GM12865 (cell line): Measurements from ENCODE around the gene RPAIN.

ENCODE experiments used
- DNase-seq: peaks from one replicate; pipeline ENCODE4 v3.0.0; 2010; ENCODE audit warnings: low read depth
- H3K4me3 ChIP-seq: 2 replicates; pipeline ENCODE4 v1.5.1; 2011; ENCODE audit warnings: mild to moderate bottlenecking, low read depth, low read length, control low read depth
- TF ChIP-seq, protein P1 (sequence below): IDR thresholded peaks from 2 replicates; pipeline ENCODE4 v1.5.1; 2011; ENCODE audit warnings: low read length, control low read depth, low read depth, inconsistent platforms; ENCODE audit not compliant: insufficient read depth; ENCODE audit errors: missing control alignments

RPAIN gene

DNA sequence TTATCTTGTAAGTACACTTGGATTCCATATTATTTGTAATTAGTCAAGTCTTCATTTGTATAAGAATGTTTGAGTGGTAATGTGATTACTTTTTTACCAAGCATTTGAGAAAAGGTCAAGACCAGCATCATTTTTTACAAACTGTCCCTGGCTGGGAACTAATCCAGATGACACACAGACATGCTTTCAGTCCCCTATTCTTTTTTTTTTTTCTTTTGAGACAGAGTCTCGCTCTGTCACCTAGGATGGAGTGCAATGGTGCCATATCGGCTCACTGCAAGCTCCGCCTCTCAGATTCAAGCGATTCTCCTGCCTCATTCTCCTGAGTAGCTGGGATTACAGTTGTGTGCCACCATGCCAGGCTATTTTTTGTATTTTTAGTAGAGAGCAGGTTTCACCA is 61.5 kb downstream of the RPAIN start:
- no peak for DNase-seq
- TF ChIP-seq, protein P1, sequence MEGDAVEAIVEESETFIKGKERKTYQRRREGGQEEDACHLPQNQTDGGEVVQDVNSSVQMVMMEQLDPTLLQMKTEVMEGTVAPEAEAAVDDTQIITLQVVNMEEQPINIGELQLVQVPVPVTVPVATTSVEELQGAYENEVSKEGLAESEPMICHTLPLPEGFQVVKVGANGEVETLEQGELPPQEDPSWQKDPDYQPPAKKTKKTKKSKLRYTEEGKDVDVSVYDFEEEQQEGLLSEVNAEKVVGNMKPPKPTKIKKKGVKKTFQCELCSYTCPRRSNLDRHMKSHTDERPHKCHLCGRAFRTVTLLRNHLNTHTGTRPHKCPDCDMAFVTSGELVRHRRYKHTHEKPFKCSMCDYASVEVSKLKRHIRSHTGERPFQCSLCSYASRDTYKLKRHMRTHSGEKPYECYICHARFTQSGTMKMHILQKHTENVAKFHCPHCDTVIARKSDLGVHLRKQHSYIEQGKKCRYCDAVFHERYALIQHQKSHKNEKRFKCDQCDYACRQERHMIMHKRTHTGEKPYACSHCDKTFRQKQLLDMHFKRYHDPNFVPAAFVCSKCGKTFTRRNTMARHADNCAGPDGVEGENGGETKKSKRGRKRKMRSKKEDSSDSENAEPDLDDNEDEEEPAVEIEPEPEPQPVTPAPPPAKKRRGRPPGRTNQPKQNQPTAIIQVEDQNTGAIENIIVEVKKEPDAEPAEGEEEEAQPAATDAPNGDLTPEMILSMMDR: no peak
- H3K4me3 ChIP-seq: no peak overlapping the region
